ENCODE data around the gene MYLK3. TPM values are rescaled to one million over a fixed set of nuclear protein-coding genes. Genes with fewer than 3 reads are reported as not detected.
"Not testable (repeated sequence)": the region's sequence is repeated elsewhere in the genome, so short reads cannot be mapped to it uniquely, and the experiment has no call there.

MYLK3 gene
- 1 to 10 TPM in 2 of 8 experiments, under 1 TPM in 5, not detected in 1; 0.21 to 5.3 (median 0.52) TPM for total RNA-seq

GRCh38 chr16:46747777-46748651, at the start of gene MYLK3:
Gene MYLK3, minus strand, starts transcription at chr16:46748344. Its CDS starts 151 bp downstream, at chr16:46748193.
- Histone ChIP-seq H3K4me3 (no peak within 1 kb of the TSS), H3K27ac (peak within 1 kb of the TSS in 1 of 2 donors; percentile 28), H3K4me1 (replicated peaks in 1 of 2) (peaks cover 0 to 14% of the 10 kb centered on the region in 2 donors)
- peak in 4 of 8 experiments; percentile 15 to 43 (median 24) for ATAC-seq (replicated peaks in 6 of 8)
- in situ Hi-C loops (cut with MboI; ENCODE audit: low pct_unique_long_range_greater_than_20kb in 2 of 9, low sequenced_read_pairs in 9 of 9, unreplicated experiment in 9 of 9) = no loop called here
- WGBS, 10 experiments = 20 to 100% (median 75%) methylated on average over 1 to 6 of the region's 25 CpGs; no CpG with 5 or more reads in 3 of the 10 experiments

- ATAC-seq (replicated peaks in 6 of 8) = no peak
- 83 to 100% (median 95%) methylated on average over 1 to 4 of the region's 4 CpGs; no CpG with 5 or more reads in 2 of the 10 experiments for WGBS, 10 experiments
- no peaks in the 10 kb centered on the region for H3K4me1 ChIP-seq (replicated peaks in 1 of 2)
Measured at GRCh38 chr16:46797501-46797900, 49.4 kb upstream of the MYLK3 start.

DNA sequence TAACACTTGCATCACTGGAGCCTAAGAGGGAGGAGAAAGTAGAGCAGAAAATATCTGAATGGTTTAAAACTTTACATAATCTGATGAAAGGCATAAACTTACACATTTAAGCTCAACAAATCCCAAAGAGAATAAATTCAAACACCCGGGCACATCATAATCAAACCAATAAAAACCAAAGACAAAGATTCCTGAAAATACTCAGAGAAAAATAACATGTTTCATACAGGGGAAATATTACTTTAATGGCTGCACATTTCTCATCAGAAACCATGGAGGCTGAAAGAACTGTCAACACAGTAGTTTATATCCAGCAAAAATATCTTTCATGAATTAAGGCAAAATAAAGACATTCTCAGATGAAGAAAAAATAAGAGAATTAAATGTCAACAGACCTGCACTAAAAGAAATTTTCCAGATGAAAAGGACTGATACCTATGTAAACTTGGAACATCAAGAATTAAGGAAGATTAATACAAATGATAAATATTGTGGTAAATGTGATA, 48.7 kb upstream of the MYLK3 start:
- no peak overlapping the region for H3K4me3 ChIP-seq
- H3K27ac ChIP-seq = no peak overlapping the region
- in situ Hi-C loops (cut with MboI; ENCODE audit: low pct_unique_long_range_greater_than_20kb in 2 of 9, low sequenced_read_pairs in 9 of 9, unreplicated experiment in 9 of 9) = loop anchor here in 1 of 9 experiments (25.0 kb wide), 1 partner anchor 110 kb away; the partner anchor contains the start of genes ORC6 and VPS35
- no peak for ATAC-seq (replicated peaks in 6 of 8)
- WGBS, 10 experiments = 44 to 100% (median 94%) methylated on average over 1 of the region's 1 CpG; no CpG with 5 or more reads in 1 of the 10 experiments
- no peaks in the 10 kb centered on the region for H3K4me1 ChIP-seq (replicated peaks in 1 of 2)

More at GRCh38 chr16:46797501-46797900, 49.4 kb upstream of the MYLK3 start:
- Histone ChIP-seq H3K4me3 (no peak overlapping the region), H3K27ac (no peak overlapping the region)
- in situ Hi-C loops (cut with MboI; ENCODE audit: low pct_unique_long_range_greater_than_20kb in 2 of 9, low sequenced_read_pairs in 9 of 9, unreplicated experiment in 9 of 9) = loop anchor here in 1 of 9 experiments (25.0 kb wide), 1 partner anchor 110 kb away; the partner anchor contains the start of genes ORC6 and VPS35

DNA sequence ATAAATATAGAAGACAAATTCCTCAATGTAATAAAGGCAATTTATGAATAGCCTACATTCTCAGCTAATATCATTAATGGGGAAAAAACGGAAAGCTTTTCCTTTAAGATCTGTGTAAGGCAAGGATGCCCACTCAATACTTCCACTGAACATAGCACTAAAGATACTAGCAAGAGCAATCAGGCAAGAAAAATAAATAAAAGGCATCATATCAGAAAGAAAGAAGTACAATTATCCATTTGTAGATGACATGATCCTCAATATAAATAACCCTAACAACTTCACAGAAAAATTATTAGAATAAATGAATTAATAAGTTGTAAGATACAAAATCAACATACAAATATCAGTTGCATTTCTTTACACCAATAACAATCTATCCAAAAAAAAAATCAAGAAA, 45.7 kb upstream of the MYLK3 start:
- in situ Hi-C loops (cut with MboI; ENCODE audit: low pct_unique_long_range_greater_than_20kb in 2 of 9, low sequenced_read_pairs in 9 of 9, unreplicated experiment in 9 of 9) = loop anchor here in 1 of 9 experiments (25.0 kb wide), 1 partner anchor 107 kb away; the partner anchor contains the start of genes ORC6 and VPS35
- Histone ChIP-seq H3K27ac (no peak overlapping the region), H3K4me3 (no peak overlapping the region), H3K4me1 (replicated peaks in 1 of 2) (peaks cover 0 to 7% of the 10 kb centered on the region in 2 donors)
- ATAC-seq (replicated peaks in 6 of 8) = no peak
- 75 to 100% (median 100%) methylated on average over 1 of the region's 1 CpG; no CpG with 5 or more reads in 2 of the 10 experiments for WGBS, 10 experiments

- 40 to 91% (median 77%) methylated on average over 1 to 8 of the region's 8 CpGs for WGBS, 10 experiments
- peaks cover 0 to 7% of the 10 kb centered on the region in 2 donors for H3K4me1 ChIP-seq (replicated peaks in 1 of 2)
- H3K4me3 ChIP-seq = peak overlapping the region; percentile 50 to 83 (median 64)
- peak overlapping the region; percentile 82 to 86 for H3K27ac ChIP-seq
- in situ Hi-C loops (cut with MboI; ENCODE audit: low pct_unique_long_range_greater_than_20kb in 2 of 9, low sequenced_read_pairs in 9 of 9, unreplicated experiment in 9 of 9) = loop anchor here in 1 of 9 experiments (25.0 kb wide), 1 partner anchor 103 kb away; the partner anchor contains the start of genes ORC6 and VPS35
- ATAC-seq (replicated peaks in 6 of 8) = peak in 4 of 8 experiments; percentile 1 to 15 (median 7)
Measured at GRCh38 chr16:46790599-46791270, 42.6 kb upstream of the MYLK3 start.

DNA sequence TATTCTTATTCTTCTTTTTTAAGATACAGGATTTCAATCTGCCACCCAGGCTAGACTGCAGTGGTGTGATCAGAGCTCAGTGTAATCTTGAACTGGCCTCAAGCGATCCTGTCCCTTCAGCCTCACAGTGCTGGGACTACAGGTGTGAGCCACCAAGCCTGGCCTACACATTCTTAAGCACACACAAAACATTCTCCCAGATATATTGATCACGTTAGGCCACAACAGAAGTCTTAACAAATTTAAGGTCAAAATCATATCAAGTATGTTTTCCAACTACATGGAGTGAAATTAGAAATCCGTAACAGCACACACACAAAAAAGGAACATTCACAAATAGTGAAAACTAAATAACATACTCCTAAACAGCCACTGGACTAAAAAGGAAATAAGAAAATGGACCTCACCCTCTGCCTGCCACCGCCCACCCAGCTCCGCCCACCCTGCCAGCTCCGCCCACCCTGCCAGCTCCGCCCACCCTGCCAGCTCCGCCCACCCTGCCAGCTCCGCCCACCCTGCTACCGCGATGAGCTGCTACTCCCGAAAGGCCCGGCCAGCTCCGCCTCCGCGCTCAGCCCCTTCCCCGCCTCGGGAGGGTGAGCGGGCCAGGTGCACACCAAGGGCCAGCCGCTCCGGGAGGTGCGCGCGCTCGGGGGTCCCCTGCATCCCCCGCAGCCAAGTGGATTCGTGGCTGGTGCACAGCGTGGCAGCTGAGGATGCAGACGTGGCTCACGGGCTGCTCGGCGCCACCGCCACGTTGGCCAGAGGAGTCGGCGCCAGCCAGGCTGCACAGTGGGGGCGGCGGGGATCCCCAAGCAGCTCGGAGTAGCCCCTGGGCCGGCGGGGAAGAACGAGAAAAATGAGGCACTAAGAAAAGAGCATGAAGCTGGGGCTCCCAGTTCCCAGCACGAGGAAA, 41.6 kb upstream of the MYLK3 start:
- H3K27ac ChIP-seq = peak overlapping the region; percentile 82 to 86
- H3K4me3 ChIP-seq = peak overlapping the region; percentile 50 to 83 (median 64)
- 0 to 100% (median 64%) methylated on average over 1 to 10 of the region's 43 CpGs; no CpG with 5 or more reads in 4 of the 10 experiments for WGBS, 10 experiments
- peaks cover 0 to 7% of the 10 kb centered on the region in 2 donors for H3K4me1 ChIP-seq (replicated peaks in 1 of 2)
- peak; percentile 94 to 99 (median 97) for ATAC-seq (replicated peaks in 6 of 8)
- in situ Hi-C loops (cut with MboI; ENCODE audit: low pct_unique_long_range_greater_than_20kb in 2 of 9, low sequenced_read_pairs in 9 of 9, unreplicated experiment in 9 of 9) = loop anchor here in 1 of 9 experiments (25.0 kb wide), 1 partner anchor 102 kb away; the partner anchor contains the start of genes ORC6 and VPS35

DNA sequence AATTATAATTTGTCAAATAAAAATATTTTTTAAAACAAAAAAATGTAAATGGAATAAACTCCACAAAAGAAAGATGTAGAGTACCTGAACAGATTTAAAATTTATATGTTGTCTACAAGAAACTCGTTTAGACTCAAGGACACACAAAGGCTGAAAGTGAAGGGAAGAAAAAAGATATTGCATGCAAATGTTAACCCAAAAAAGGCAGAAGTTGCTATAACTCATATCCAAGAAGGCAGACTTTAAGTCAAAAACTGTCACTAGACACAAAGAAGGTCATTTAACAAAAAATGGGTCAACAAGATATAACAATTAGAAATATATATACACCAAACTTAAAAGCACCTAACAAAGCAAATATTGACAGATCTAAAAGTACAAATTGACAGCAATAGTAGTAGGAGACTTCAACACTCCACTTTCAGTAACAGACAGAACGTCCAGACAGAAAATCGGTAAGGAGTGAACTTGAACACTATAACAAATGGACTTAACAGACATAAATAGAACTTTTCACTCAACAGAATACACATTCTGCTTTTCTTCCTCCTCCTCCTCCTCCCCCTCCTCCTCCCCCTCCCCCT, 40.8 kb upstream of the MYLK3 start:
- no peak overlapping the region for H3K27ac ChIP-seq

GRCh38 chr16:46787909-46788308, 39.8 kb upstream of the MYLK3 start:
- H3K4me3 ChIP-seq = no peak overlapping the region
- no peak overlapping the region for H3K27ac ChIP-seq
- ATAC-seq (replicated peaks in 6 of 8) = no peak
- WGBS, 10 experiments = 38 to 100% (median 92%) methylated on average over 1 of the region's 1 CpG; no CpG with 5 or more reads in 1 of the 10 experiments
- in situ Hi-C loops (cut with MboI; ENCODE audit: low pct_unique_long_range_greater_than_20kb in 2 of 9, low sequenced_read_pairs in 9 of 9, unreplicated experiment in 9 of 9) = loop anchor here in 1 of 9 experiments (25.0 kb wide), 1 partner anchor 101 kb away; the partner anchor contains the start of genes ORC6 and VPS35
- H3K4me1 ChIP-seq (replicated peaks in 1 of 2) = peaks cover 0 to 7% of the 10 kb centered on the region in 2 donors

More for the DNA sequence above, 40.8 kb upstream of the MYLK3 start:
- WGBS, 10 experiments = 40 to 83% (median 52%) methylated on average over 1 to 3 of the region's 3 CpGs; no CpG with 5 or more reads in 1 of the 10 experiments
- no peak for ATAC-seq (replicated peaks in 6 of 8)
- in situ Hi-C loops (cut with MboI; ENCODE audit: low pct_unique_long_range_greater_than_20kb in 2 of 9, low sequenced_read_pairs in 9 of 9, unreplicated experiment in 9 of 9) = loop anchor here in 1 of 9 experiments (25.0 kb wide), 1 partner anchor 102 kb away; the partner anchor contains the start of genes ORC6 and VPS35
- Histone ChIP-seq H3K4me3 (no peak overlapping the region), H3K4me1 (replicated peaks in 1 of 2) (peaks cover 0 to 7% of the 10 kb centered on the region in 2 donors)

GRCh38 chr16:46785076-46785845, 37.1 kb upstream of the MYLK3 start:
- WGBS, 10 experiments = 0 to 100% (median 47%) methylated on average over 1 to 3 of the region's 3 CpGs; no CpG with 5 or more reads in 2 of the 10 experiments
- ATAC-seq (replicated peaks in 6 of 8) = no peak
- no peak overlapping the region for H3K27ac ChIP-seq

DNA sequence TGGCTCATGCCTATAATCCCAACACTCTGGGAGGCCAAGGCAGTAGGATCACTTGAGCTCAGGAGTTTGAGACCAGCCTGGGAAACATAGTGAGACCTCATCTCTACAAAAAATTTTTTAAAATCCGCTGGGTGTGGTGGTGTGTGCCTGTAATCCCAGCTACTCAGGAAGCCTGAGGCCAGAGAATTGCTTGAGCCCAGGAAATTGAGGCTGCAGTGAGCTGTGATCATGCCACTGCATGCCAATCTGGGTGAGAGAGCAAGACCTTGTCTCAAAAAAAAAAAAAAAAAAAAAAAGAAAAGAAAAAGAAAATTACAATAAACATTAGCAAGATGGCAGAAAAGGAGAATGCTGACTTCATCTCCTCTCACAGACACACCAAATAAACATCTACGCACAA, 36.4 kb upstream of the MYLK3 start:
- 69 to 100% (median 92%) methylated on average over 1 to 2 of the region's 2 CpGs; no CpG with 5 or more reads in 1 of the 10 experiments for whole genome bisulfite sequencing, 10 experiments
- H3K4me3 ChIP-seq; H3K4me1 ChIP-seq (replicated peaks in 1 of 2); ATAC-seq (replicated peaks in 6 of 8); H3K27ac ChIP-seq: not testable (repeated sequence)
- in situ Hi-C loops (cut with MboI; ENCODE audit: low pct_unique_long_range_greater_than_20kb in 2 of 9, low sequenced_read_pairs in 9 of 9, unreplicated experiment in 9 of 9) = loop anchor here in 1 of 9 experiments (25.0 kb wide), 1 partner anchor 97 kb away; the partner anchor contains the start of genes ORC6 and VPS35

More at GRCh38 chr16:46785076-46785845, 37.1 kb upstream of the MYLK3 start:
- in situ Hi-C loops (cut with MboI; ENCODE audit: low pct_unique_long_range_greater_than_20kb in 2 of 9, low sequenced_read_pairs in 9 of 9, unreplicated experiment in 9 of 9) = loop anchor here in 1 of 9 experiments (25.0 kb wide), 1 partner anchor 98 kb away; the partner anchor contains the start of genes ORC6 and VPS35
- peaks cover 0 to under 1% of the 10 kb centered on the region in 2 donors for H3K4me1 ChIP-seq (replicated peaks in 1 of 2)
- no peak overlapping the region for H3K4me3 ChIP-seq

Measured in motor neuron (in vitro differentiated cells).